Loucy (cell line): ENCODE measurements around the gene CDKN1C.

Source experiments
- EZH2phosphoT487 ChIP-seq: fragments of 200-600 bp; IDR thresholded peaks from 2 replicates; pipeline ENCODE4 v1.6.1; 2018; ENCODE audit warnings: antibody characterized with exemption, mild to moderate bottlenecking, moderate library complexity, borderline replicate concordance
- TF ChIP-seq, protein P1 (sequence below): fragments of 200-600 bp; sonication (generic); conservative IDR thresholded peaks from 2 replicates; pipeline ENCODE4 v1.5.1; 2014; ENCODE audit warnings: mild to moderate bottlenecking, antibody characterized with exemption, low read length

DNA sequence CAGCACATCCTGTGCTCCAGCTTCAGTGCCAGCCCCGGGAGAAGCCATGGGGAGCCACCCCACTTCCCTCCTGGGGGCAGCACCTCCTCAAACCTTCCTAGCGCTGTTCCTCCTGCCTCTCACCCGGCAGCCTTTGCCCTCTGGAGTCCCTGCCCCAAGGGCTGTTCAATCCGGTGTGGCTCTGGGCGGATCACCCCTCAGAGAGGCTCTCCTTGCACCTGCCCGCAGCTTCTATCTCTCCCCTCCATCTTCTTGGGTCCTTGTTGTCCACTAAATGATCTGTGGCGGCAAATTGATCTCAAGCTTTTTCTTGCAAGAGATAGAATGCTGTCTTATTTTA is 18.1 kb upstream of the CDKN1C start:
- TF ChIP-seq, protein P1, sequence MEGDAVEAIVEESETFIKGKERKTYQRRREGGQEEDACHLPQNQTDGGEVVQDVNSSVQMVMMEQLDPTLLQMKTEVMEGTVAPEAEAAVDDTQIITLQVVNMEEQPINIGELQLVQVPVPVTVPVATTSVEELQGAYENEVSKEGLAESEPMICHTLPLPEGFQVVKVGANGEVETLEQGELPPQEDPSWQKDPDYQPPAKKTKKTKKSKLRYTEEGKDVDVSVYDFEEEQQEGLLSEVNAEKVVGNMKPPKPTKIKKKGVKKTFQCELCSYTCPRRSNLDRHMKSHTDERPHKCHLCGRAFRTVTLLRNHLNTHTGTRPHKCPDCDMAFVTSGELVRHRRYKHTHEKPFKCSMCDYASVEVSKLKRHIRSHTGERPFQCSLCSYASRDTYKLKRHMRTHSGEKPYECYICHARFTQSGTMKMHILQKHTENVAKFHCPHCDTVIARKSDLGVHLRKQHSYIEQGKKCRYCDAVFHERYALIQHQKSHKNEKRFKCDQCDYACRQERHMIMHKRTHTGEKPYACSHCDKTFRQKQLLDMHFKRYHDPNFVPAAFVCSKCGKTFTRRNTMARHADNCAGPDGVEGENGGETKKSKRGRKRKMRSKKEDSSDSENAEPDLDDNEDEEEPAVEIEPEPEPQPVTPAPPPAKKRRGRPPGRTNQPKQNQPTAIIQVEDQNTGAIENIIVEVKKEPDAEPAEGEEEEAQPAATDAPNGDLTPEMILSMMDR: no peak; the same call in 1 of the 2 replicates
- no peak for TF ChIP-seq EZH2phosphoT487
